MCF 10A (cell line): ENCODE measurements around the gene ARID5B. TPM values are rescaled to one million over a fixed set of nuclear protein-coding genes. Genes with fewer than 3 reads are reported as not detected.

ENCODE experiments used
- BruUV-seq: library from RNA; stranded (reverse); fragments of 400-500 nt; replicated peaks from 2 replicates; lab custom pipeline; 2021; lab: Mats Ljungman, UMichigan
- CTCF ChIA-PET: fragments of 300-600 bp; sonication (Branson Sonifier 250); formaldehyde crosslinking; extraction: SDS; loops from one replicate; lab custom pipeline; 2021; ENCODE audit warnings: antibody characterized with exemption, inconsistent platforms; lab: Yijun Ruan, JAX
- POLR2A ChIA-PET: fragments of 300-600, 350-650 bp; sonication (Branson Sonifier 250); formaldehyde crosslinking; extraction: SDS; loops from one replicate; lab custom pipeline; 2020; ENCODE audit warnings: antibody characterized with exemption, inconsistent platforms; lab: Yijun Ruan, JAX
- DNase-seq: peaks from one replicate; pipeline ENCODE4 v3.0.0-alpha.2; 2018; ENCODE audit not compliant: unreplicated experiment
- H3K27ac Mint-ChIP-seq: one replicate; pipeline ENCODE4 v1.8.0; 2022; ENCODE audit warnings: mild to moderate bottlenecking, low read depth, mixed read lengths; ENCODE audit not compliant: unreplicated experiment
- H3K27me3 Mint-ChIP-seq: one replicate; pipeline ENCODE4 v1.8.0; 2022; ENCODE audit warnings: mixed read lengths; ENCODE audit not compliant: insufficient read depth, unreplicated experiment
- H3K36me3 Mint-ChIP-seq: one replicate; pipeline ENCODE4 v1.8.0; 2022; ENCODE audit warnings: mild to moderate bottlenecking, moderate library complexity, mixed read lengths; ENCODE audit not compliant: insufficient read depth, unreplicated experiment
- H3K4me1 Mint-ChIP-seq: one replicate; pipeline ENCODE4 v1.8.0; 2022; ENCODE audit warnings: mixed read lengths; ENCODE audit not compliant: insufficient read depth, unreplicated experiment
- H3K4me3 Mint-ChIP-seq: one replicate; pipeline ENCODE4 v1.8.0; 2022; ENCODE audit warnings: mild to moderate bottlenecking, moderate library complexity, mixed read lengths; ENCODE audit not compliant: unreplicated experiment
- H3K9me3 Mint-ChIP-seq: one replicate; pipeline ENCODE4 v1.8.0; 2022; ENCODE audit warnings: mixed read lengths; ENCODE audit not compliant: unreplicated experiment
- CTCF ChIP-seq: fragments of 200-600 bp; IDR thresholded peaks from one replicate; pipeline ENCODE4 v1.8.0; 2022; ENCODE audit warnings: antibody characterized with exemption, mild to moderate bottlenecking; ENCODE audit not compliant: unreplicated experiment
- intact Hi-C: fragments of 100-400 bp; cut with micrococcal nuclease; formaldehyde crosslinking; loops from 2 replicates; pipeline ENCODE4 v1.14.1; 2022
- total RNA-seq: library from RNA; stranded (reverse); gene quantifications from 2 replicates; pipeline ENCODE4 v1.2.3, GENCODE V29; 2022

The ARID5B gene
- total RNA-seq, 1 experiment from 2014 or later = 12.2 TPM

- intact Hi-C loops = loop anchor here (5.0 to 10.0 kb wide), 4 partner anchors 197 to 1083 kb away; no protein-coding TSS in a partner anchor
- H3K27ac Mint-ChIP-seq = peak overlapping the region; percentile 87
- no peaks in the 10 kb centered on the region for H3K27me3 Mint-ChIP-seq
- H3K4me1 Mint-ChIP-seq = peaks cover 33% of the 10 kb centered on the region
- ChIA-PET POLR2A (interaction anchor here (0.6 to 10.0 kb wide), 21 partner anchors 9 to 1090 kb away, joined by 3 to 135 read pairs (median 7); no protein-coding TSS in a partner anchor), CTCF (interaction anchor here (0.6 to 5.4 kb wide), 11 partner anchors 9 to 344 kb away, joined by 3 to 46 read pairs (median 4); no protein-coding TSS in a partner anchor)
- H3K4me3 Mint-ChIP-seq = peak overlapping the region; percentile 90
- no peak for TF ChIP-seq CTCF
- BruUV-seq = no TSS peak
- H3K9me3 Mint-ChIP-seq = no peaks in the 10 kb centered on the region
- H3K36me3 Mint-ChIP-seq = peaks cover 5% of the 10 kb centered on the region
- DNase-seq = peak; percentile 86
Measured at GRCh38 chr10:61899997-61900828, 1.3 kb upstream of the ARID5B start.

GRCh38 chr10:61901829-61902444 lies 438 bp downstream of the ARID5B start:
- ChIA-PET CTCF (interaction anchor here (0.5 to 5.4 kb wide), 27 partner anchors 11 to 1087 kb away, joined by 3 to 46 read pairs (median 3); no protein-coding TSS in a partner anchor), POLR2A (interaction anchor here (0.6 to 10.0 kb wide), 36 partner anchors 31 to 1119 kb away, joined by 3 to 135 read pairs (median 5); no protein-coding TSS in a partner anchor)
- Mint-ChIP-seq H3K27ac (peak overlapping the region; percentile 100), H3K4me1 (peaks cover 29% of the 10 kb centered on the region), H3K9me3 (no peaks in the 10 kb centered on the region), H3K36me3 (peaks cover 5% of the 10 kb centered on the region), H3K4me3 (peak overlapping the region; percentile 90), H3K27me3 (no peaks in the 10 kb centered on the region)
- DNase-seq = no peak
- intact Hi-C loops = loop anchor here (1.0 to 10.0 kb wide), 8 partner anchors 65 to 1085 kb away; no protein-coding TSS in a partner anchor
- TSS peak; percentile 55 for BruUV-seq
- TF ChIP-seq CTCF = no peak

GRCh38 chr10:61902445-61903220 lies 1.1 kb downstream of the ARID5B start:
- intact Hi-C loops = loop anchor here (1.0 to 10.0 kb wide), 8 partner anchors 66 to 1085 kb away; no protein-coding TSS in a partner anchor
- TF ChIP-seq CTCF = no peak
- peak overlapping the region; percentile 90 for H3K4me3 Mint-ChIP-seq
- DNase-seq = peak; percentile 77
- H3K9me3 Mint-ChIP-seq = no peaks in the 10 kb centered on the region
- H3K27ac Mint-ChIP-seq = peak overlapping the region; percentile 100
- peaks cover 5% of the 10 kb centered on the region for H3K36me3 Mint-ChIP-seq
- ChIA-PET CTCF (interaction anchor here (0.6 to 5.4 kb wide), 25 partner anchors 11 to 1088 kb away, joined by 3 to 46 read pairs (median 4); no protein-coding TSS in a partner anchor), POLR2A (interaction anchor here (0.6 to 10.0 kb wide), 34 partner anchors 30 to 1595 kb away, joined by 3 to 135 read pairs (median 5); no protein-coding TSS in a partner anchor)
- no peaks in the 10 kb centered on the region for H3K27me3 Mint-ChIP-seq
- BruUV-seq = no TSS peak
- peaks cover 22% of the 10 kb centered on the region for H3K4me1 Mint-ChIP-seq
